ENCODE results near the gene CSRP1.
"Not testable (repeated sequence)": the region's sequence is repeated elsewhere in the genome, so short reads cannot be mapped to it uniquely, and the experiment has no call there.

Gene CSRP1

GRCh38 chr1:201537891-201538611 is 31.1 kb upstream of the CSRP1 start:
- DNase-seq = no peak

GRCh38 chr1:201537467-201537866 is 30.5 kb upstream of the CSRP1 start:
- no peak for DNase-seq

- no peak for DNase-seq
Measured at GRCh38 chr1:201537028-201537427, 30.1 kb upstream of the CSRP1 start.

- DNase-seq = no peak
Measured at GRCh38 chr1:201536558-201536957, 29.6 kb upstream of the CSRP1 start.

- no peak for DNase-seq
Measured at GRCh38 chr1:201535919-201536245, 29.0 kb upstream of the CSRP1 start.

- DNase-seq = no peak
Measured at GRCh38 chr1:201535046-201535918, 28.4 kb upstream of the CSRP1 start.

- no peak for DNase-seq
Measured at GRCh38 chr1:201533836-201534235, 26.9 kb upstream of the CSRP1 start.

GRCh38 chr1:201531551-201532425 is 24.9 kb upstream of the CSRP1 start:
- no peak for DNase-seq

- no peak for DNase-seq
Measured at GRCh38 chr1:201530741-201531531, 24.0 kb upstream of the CSRP1 start.

- DNase-seq = no peak
Measured at GRCh38 chr1:201528631-201529252, 21.8 kb upstream of the CSRP1 start.

- DNase-seq = no peak
Measured at GRCh38 chr1:201527879-201528278, 21.0 kb upstream of the CSRP1 start.

GRCh38 chr1:201525193-201525778 is 18.4 kb upstream of the CSRP1 start:
- DNase-seq = no peak

- not testable (repeated sequence) for DNase-seq
Measured at GRCh38 chr1:201520046-201520575, 13.2 kb upstream of the CSRP1 start.

- no peak for DNase-seq
Measured at GRCh38 chr1:201518071-201518470, 11.1 kb upstream of the CSRP1 start.

GRCh38 chr1:201517631-201518030 is 10.7 kb upstream of the CSRP1 start:
- no peak for DNase-seq

- DNase-seq = no peak
Measured at GRCh38 chr1:201516511-201517127, 9.7 kb upstream of the CSRP1 start.

- no peak for DNase-seq
Measured at GRCh38 chr1:201515895-201516294, 9.0 kb upstream of the CSRP1 start.

GRCh38 chr1:201515062-201515750 is 8.3 kb upstream of the CSRP1 start:
- no peak for DNase-seq

- DNase-seq = no peak
Measured at GRCh38 chr1:201514466-201514865, 7.5 kb upstream of the CSRP1 start.
